Osteoblast (primary cell): ENCODE data around the gene PLEKHB1. TPM values are rescaled to one million over a fixed set of nuclear protein-coding genes. Genes with fewer than 3 reads are reported as not detected.
A peak's percentile ranks its signal among the peaks of the same experiment; 100 is the strongest.

Experiments
- DNase-seq: peaks from one replicate; pipeline ENCODE4 v3.0.0; 2011; ENCODE audit warnings: low spot score, mixed read lengths; ENCODE audit not compliant: insufficient read length; ENCODE audit errors: missing footprints
- H2AFZ ChIP-seq: 2 replicates; pipeline ENCODE4 v1.6.0; 2011; ENCODE audit warnings: mild to moderate bottlenecking, low read length
- H3K27ac ChIP-seq: 2 replicates; pipeline ENCODE4 v1.5.1; 2011; ENCODE audit warnings: mild to moderate bottlenecking, low read depth, low read length, moderate library complexity
- H3K27me3 ChIP-seq: 2 replicates; pipeline ENCODE4 v1.6.0; 2012; ENCODE audit warnings: mild to moderate bottlenecking, control low read depth, inconsistent platforms, low read length, moderate library complexity; ENCODE audit not compliant: insufficient read depth
- H3K36me3 ChIP-seq: 2 replicates; pipeline ENCODE4 v1.5.1; 2011; ENCODE audit warnings: mild to moderate bottlenecking, low read length, control low read depth, moderate library complexity; ENCODE audit not compliant: insufficient read depth
- H3K4me1 ChIP-seq: 2 replicates; pipeline ENCODE4 v1.5.1; 2011; ENCODE audit warnings: mild to moderate bottlenecking, low read length, control low read depth, moderate library complexity; ENCODE audit not compliant: insufficient read depth
- H3K4me2 ChIP-seq: 2 replicates; pipeline ENCODE4 v1.6.0; 2011; ENCODE audit warnings: mild to moderate bottlenecking, low read length; ENCODE audit not compliant: insufficient read depth
- H3K4me3 ChIP-seq: fragments of 200-600 bp; sonication (generic); 3 replicates; pipeline ENCODE4 v1.5.1; 2012; ENCODE audit warnings: mild to moderate bottlenecking, low read length, inconsistent platforms; ENCODE audit not compliant: insufficient read depth
- H3K79me2 ChIP-seq: 2 replicates; pipeline ENCODE4 v1.6.0; 2012; ENCODE audit warnings: mild to moderate bottlenecking, low read length, control low read depth, inconsistent platforms; ENCODE audit not compliant: insufficient read depth
- H3K9me3 ChIP-seq: 2 replicates; pipeline ENCODE4 v1.5.1; 2011; ENCODE audit warnings: low read depth, low read length, control low read depth
- H4K20me1 ChIP-seq: 2 replicates; pipeline ENCODE4 v1.6.0; 2012; ENCODE audit warnings: mild to moderate bottlenecking, low read length, control low read depth; ENCODE audit not compliant: insufficient read depth
- total RNA-seq: library from RNA; depleted of rRNA; stranded (reverse); fragments of >200 nt; gene quantifications from 2 replicates; pipeline ENCODE4 v1.2.3, GENCODE V29; 2012
- TF ChIP-seq, protein P1 (sequence below): IDR thresholded peaks from 2 replicates; pipeline ENCODE4 v1.5.1; 2011; ENCODE audit warnings: mild to moderate bottlenecking, low read depth, low read length, moderate library complexity; ENCODE audit errors: extremely low read depth

Gene PLEKHB1
- total RNA-seq, 1 donor = 0.36 TPM

DNA sequence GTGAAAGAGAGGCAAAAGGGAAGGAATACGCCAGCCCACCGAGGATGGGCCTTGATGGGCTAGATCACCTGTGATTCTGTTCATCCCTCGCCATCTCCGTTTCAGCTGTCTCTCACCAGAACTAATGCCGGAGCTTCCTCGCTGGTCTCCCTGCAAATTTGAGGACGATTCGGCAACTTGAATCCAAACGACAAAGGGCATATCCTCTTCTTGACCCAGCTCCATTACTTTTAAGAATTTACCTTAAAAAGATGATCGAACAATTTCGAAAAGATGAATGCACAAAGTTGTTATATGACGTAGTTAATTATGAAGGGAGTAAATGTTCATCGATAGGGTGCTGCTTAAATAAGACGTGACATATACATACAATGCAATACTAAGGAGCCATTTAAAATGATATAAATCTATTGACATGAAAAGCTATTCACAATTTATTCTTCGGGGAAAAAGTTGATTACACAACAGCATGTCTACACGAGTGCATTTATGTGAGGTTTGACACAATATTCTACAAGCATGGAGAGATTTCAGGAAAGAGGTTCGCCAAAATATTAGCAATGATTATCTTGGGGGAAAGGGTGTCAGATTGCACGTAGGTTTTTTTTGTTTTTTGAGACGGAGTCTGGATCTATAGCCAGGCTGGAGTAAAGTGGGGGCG, 47.5 kb upstream of the PLEKHB1 start:
- Histone ChIP-seq H3K9me3 (no peaks in the 10 kb centered on the region), H3K27ac (peak overlapping the region; percentile 75), H3K27me3 (no peaks in the 10 kb centered on the region), H3K79me2 (peaks cover 41% of the 10 kb centered on the region), H3K4me3 (peak overlapping the region; percentile 82), H3K4me2 (peak overlapping the region; percentile 94), H2AFZ (peak overlapping the region; percentile 98), H4K20me1 (peaks cover 22% of the 10 kb centered on the region), H3K4me1 (peaks cover 14% of the 10 kb centered on the region), H3K36me3 (no peaks in the 10 kb centered on the region)
- TF ChIP-seq, protein P1, sequence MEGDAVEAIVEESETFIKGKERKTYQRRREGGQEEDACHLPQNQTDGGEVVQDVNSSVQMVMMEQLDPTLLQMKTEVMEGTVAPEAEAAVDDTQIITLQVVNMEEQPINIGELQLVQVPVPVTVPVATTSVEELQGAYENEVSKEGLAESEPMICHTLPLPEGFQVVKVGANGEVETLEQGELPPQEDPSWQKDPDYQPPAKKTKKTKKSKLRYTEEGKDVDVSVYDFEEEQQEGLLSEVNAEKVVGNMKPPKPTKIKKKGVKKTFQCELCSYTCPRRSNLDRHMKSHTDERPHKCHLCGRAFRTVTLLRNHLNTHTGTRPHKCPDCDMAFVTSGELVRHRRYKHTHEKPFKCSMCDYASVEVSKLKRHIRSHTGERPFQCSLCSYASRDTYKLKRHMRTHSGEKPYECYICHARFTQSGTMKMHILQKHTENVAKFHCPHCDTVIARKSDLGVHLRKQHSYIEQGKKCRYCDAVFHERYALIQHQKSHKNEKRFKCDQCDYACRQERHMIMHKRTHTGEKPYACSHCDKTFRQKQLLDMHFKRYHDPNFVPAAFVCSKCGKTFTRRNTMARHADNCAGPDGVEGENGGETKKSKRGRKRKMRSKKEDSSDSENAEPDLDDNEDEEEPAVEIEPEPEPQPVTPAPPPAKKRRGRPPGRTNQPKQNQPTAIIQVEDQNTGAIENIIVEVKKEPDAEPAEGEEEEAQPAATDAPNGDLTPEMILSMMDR = no peak
- DNase-seq = peak; percentile 14

DNA sequence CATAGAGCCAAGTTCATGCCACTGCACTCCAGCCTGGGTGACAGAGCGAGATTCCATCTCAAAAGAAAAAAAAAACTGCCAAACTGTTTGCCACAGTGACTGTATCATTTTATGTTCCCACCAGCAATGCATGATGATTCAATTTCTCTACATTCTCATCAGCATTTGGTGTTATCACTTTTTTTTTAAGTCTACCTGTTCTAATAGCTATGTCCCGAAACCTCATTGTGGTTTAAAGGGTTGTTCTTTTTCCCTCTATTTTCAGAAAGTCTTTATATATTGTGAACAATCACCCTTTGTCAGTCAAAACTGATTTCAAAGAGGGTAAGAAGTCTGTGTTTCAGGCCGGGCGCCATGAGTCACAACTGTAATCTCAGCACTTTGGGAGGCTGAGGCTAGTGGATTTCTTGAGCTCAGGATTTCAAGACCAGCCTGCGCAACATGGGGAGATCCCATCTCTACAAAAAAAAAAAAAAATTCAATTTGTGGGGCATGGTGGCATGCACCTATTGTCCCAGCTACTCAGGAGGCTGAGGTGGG, 33.7 kb upstream of the PLEKHB1 start:
- H3K4me3 ChIP-seq = no peak overlapping the region
- peaks cover 3% of the 10 kb centered on the region for H3K27me3 ChIP-seq
- TF ChIP-seq, protein P1 = no peak
- no peaks in the 10 kb centered on the region for H3K79me2 ChIP-seq
- H3K27ac ChIP-seq = no peak overlapping the region
- peak; percentile 14 for DNase-seq
- no peaks in the 10 kb centered on the region for H3K4me1 ChIP-seq
- H3K9me3 ChIP-seq = no peaks in the 10 kb centered on the region
- no peak overlapping the region for H2AFZ ChIP-seq
- H4K20me1 ChIP-seq = no peaks in the 10 kb centered on the region
- H3K36me3 ChIP-seq = no peaks in the 10 kb centered on the region
- H3K4me2 ChIP-seq = no peak overlapping the region

DNA sequence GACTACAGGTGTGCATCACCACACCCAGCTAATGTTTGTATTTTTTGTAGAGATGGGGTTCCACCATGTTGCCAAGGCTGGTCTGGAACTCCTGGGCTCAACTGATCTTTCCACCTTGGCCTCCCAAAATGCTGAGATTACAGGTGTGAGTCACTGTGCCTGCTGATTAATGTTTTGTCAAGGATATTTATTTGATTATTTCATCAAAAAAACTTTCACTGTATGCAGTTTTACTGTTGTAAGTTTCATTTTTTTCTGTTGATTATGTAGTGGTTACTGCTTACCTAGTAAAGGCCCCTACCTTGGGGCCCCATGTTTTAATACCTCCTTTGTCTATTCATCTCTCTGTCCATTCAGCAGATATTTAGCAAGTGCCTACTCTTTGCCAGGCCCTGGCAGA, 31.8 kb upstream of the PLEKHB1 start:
- Histone ChIP-seq H3K36me3 (no peaks in the 10 kb centered on the region), H3K9me3 (no peaks in the 10 kb centered on the region), H2AFZ (no peak overlapping the region), H3K4me3 (no peak overlapping the region), H3K27ac (no peak overlapping the region), H3K79me2 (no peaks in the 10 kb centered on the region), H3K4me2 (no peak overlapping the region), H3K4me1 (no peaks in the 10 kb centered on the region), H3K27me3 (no peaks in the 10 kb centered on the region), H4K20me1 (no peaks in the 10 kb centered on the region)
- no peak for DNase-seq
- TF ChIP-seq, protein P1 = no peak

DNA sequence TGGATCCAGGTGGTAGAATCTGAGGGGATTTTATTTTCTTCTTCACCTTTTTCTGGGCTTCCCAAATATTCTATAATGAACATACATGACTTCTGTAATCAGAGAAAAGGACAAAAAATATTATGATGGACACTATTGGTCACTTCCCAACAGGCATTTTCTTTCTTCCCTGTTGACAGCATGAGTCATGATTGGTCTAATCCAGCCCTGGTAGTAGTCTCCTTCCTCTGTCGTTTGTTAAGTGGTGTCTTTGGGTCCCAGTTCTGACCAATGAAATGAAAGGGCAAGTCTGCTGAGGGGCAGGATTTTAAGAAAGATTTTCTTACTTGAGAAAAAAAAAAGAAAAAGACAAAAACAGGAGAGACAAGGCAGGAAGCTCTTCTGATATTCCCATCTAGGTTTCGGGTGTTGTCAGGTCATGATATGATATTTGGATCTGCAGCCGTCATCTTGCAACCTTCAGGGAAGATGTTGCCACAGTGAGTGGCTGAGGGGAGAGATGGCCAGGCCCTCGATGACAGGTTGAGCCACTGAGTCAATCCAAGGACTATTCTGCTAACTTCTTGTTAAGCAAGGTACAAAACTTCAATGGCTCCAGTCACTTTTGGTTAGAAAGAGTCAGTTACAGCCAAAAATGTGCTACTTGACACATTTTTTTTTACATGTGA, 23.3 kb upstream of the PLEKHB1 start:
- H3K4me2 ChIP-seq = no peak overlapping the region
- no peak overlapping the region for H3K27ac ChIP-seq
- no peak overlapping the region for H3K4me3 ChIP-seq
- peaks cover 2% of the 10 kb centered on the region for H3K27me3 ChIP-seq
- H3K4me1 ChIP-seq = no peaks in the 10 kb centered on the region
- no peak overlapping the region for H2AFZ ChIP-seq
- H3K79me2 ChIP-seq = no peaks in the 10 kb centered on the region
- H3K36me3 ChIP-seq = no peaks in the 10 kb centered on the region
- H3K9me3 ChIP-seq = no peaks in the 10 kb centered on the region
- TF ChIP-seq, protein P1 = no peak
- peak; percentile 89 for DNase-seq
- no peaks in the 10 kb centered on the region for H4K20me1 ChIP-seq
